Endodermal cell (in vitro differentiated cells): ENCODE results near the gene ZFAND2A. TPM values are rescaled to one million over a fixed set of nuclear protein-coding genes. Genes with fewer than 3 reads are reported as not detected.
A peak's percentile ranks its signal among the peaks of the same experiment; 100 is the strongest.

Source experiments
- DNase-seq: peaks from one replicate; pipeline ENCODE4 v3.0.0-alpha.2; 2017
- H3K27ac ChIP-seq: 2 replicates; pipeline ENCODE4 v1.5.1; 2013; ENCODE audit warnings: mild to moderate bottlenecking, low read depth, low read length, moderate library complexity
- H3K27me3 ChIP-seq: 2 replicates; pipeline ENCODE4 v1.6.1; 2013; ENCODE audit warnings: mild to moderate bottlenecking, low read length, moderate library complexity; ENCODE audit not compliant: insufficient read depth, control insufficient read depth, poor library complexity, severe bottlenecking
- H3K36me3 ChIP-seq: 2 replicates; pipeline ENCODE4 v1.7.0; 2013; ENCODE audit warnings: mild to moderate bottlenecking, low read length, moderate library complexity; ENCODE audit not compliant: control insufficient read depth, insufficient read depth
- H3K4me1 ChIP-seq: one replicate; pipeline ENCODE4 v1.7.0; 2013; ENCODE audit warnings: low read length; ENCODE audit not compliant: control insufficient read depth, insufficient read depth
- H3K4me3 ChIP-seq: 2 replicates; pipeline ENCODE4 v1.5.1; 2013; ENCODE audit warnings: mild to moderate bottlenecking, low read length, moderate library complexity
- H3K9ac ChIP-seq: 2 replicates; pipeline ENCODE4 v1.6.1; 2013; ENCODE audit warnings: mild to moderate bottlenecking, low read length, moderate library complexity; ENCODE audit not compliant: poor library complexity, severe bottlenecking; ENCODE audit errors: extremely low read depth
- H3K9me3 ChIP-seq: 2 replicates; pipeline ENCODE4 v1.6.1; 2013; ENCODE audit warnings: mild to moderate bottlenecking, low read length, moderate library complexity; ENCODE audit not compliant: control insufficient read depth
- H3K27ac Mint-ChIP-seq: 2 replicates; pipeline ENCODE4 v1.8.0; 2020; ENCODE audit warnings: mixed read lengths
- H3K27me3 Mint-ChIP-seq: 2 replicates; pipeline ENCODE4 v1.8.0; 2021; ENCODE audit warnings: mild to moderate bottlenecking, mixed read lengths; ENCODE audit not compliant: insufficient read depth
- H3K36me3 Mint-ChIP-seq: 2 replicates; pipeline ENCODE4 v1.8.0; 2020; ENCODE audit warnings: low read depth, mixed read lengths
- H3K4me1 Mint-ChIP-seq: 2 replicates; pipeline ENCODE4 v1.8.0; 2020; ENCODE audit warnings: mixed read lengths
- H3K4me3 Mint-ChIP-seq: 2 replicates; pipeline ENCODE4 v1.8.0; 2020; ENCODE audit warnings: mild to moderate bottlenecking, moderate library complexity, mixed read lengths
- H3K9me3 Mint-ChIP-seq: 2 replicates; pipeline ENCODE4 v1.8.0; 2020; ENCODE audit warnings: mild to moderate bottlenecking, mixed read lengths
- WGBS, 2 experiments: methylation state at CpG; one replicate each; pipeline versions ENCODE4 v1.1.5 to v1.1.7; 2013; ENCODE audit warnings: missing lambda C conversion rate in 2 of 2, mixed read lengths in 1 of 2; ENCODE audit not compliant: insufficient coverage in 1 of 2, insufficient read length in 1 of 2; 5-methylcytosine and 5-hydroxymethylcytosine counted together
- total RNA-seq, 2 donors: library from RNA; stranded (reverse); fragmentation: NEBNext Ultra II Directional in 1 of 2; extraction: Animal tissue kit (Norgen Biotek cat#: 25700) in 1 of 2; gene quantifications; 2 replicates in 1 of 2; 3 replicates in 1 of 2; pipeline ENCODE4 v1.2.1, GENCODE V29; 2021
- TF ChIP-seq, protein P1 (sequence below): fragments of 200-600 bp; sonication (generic); conservative IDR thresholded peaks from 2 replicates; pipeline ENCODE4 v1.5.0; 2021; ENCODE audit warnings: antibody characterized with exemption, mild to moderate bottlenecking

The ZFAND2A gene
- total RNA-seq, 2 donors from 2014 or later, result 14.9 to 17.1 TPM

DNA sequence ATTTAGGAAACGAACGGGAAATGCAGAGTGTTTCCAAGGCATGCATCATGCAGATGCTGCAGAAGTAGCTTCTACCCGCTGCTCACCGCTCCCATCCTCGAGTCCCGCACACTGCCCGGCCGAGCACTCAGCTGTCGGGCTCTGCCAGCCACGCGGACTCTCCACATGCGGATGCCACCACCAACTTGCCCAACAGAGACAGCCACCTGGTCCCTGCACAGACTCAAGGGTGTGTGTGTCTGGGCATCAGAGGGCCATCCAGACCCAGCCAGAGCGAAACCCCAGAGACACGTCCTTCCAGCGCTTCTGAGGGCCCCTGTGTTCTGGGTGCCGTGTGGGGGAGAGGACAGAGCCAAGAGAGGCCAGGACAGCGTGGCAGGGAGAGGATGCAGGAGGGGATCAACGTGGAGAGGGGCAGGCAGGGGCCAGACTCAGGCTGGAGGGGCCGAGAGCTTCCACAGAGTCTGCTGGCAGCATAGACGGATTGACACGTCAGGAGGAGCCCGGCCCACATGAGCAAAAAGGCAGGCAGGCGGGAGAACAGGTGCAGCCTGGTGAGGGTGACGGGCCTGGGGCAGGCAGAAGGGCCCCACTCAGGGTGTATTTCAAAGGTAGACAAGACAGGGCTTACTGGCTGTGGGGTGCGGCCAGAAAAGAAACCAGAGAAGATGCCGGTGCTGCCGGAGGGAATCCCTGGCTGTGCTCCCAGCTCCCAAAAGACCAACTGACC is 53.8 kb downstream of the ZFAND2A start:
- peak overlapping the region; percentile 44 for H3K27ac Mint-ChIP-seq
- 92 to 95% methylated on average over 12 to 27 of the region's 27 CpGs for WGBS, 2 experiments

DNA sequence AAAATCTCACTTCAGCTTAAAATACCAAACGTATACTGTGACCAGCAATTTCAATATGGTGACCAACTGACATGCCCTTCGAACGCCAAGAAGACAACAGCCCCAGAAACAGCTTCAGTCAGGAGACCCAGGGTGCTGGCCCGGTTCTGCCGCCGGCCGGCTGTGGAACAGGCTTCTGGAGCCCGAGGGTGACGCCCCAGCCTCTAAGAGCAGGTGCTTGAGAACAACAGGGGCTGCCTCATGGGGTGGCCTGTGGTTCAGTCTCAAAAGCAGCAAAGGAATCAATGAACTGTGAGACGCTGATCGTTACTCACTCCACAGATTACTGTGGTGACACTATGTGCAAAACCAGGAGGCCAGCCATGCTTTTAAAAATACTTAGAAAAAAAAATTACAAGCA is 54.8 kb downstream of the ZFAND2A start:
- 90% methylated on average over 7 to 11 of the region's 11 CpGs for whole genome bisulfite sequencing, 2 experiments
- no peak overlapping the region for H3K9ac ChIP-seq

More for the DNA sequence above, 53.8 kb downstream of the ZFAND2A start:
- H3K4me1 Mint-ChIP-seq, result no peaks in the 10 kb centered on the region
- no peaks in the 10 kb centered on the region for H3K27me3 Mint-ChIP-seq
- no peaks in the 10 kb centered on the region for H3K9me3 ChIP-seq
- no peaks in the 10 kb centered on the region for H3K36me3 Mint-ChIP-seq
- no peak overlapping the region for H3K4me3 ChIP-seq
- no peaks in the 10 kb centered on the region for H3K27me3 ChIP-seq
- DNase-seq, result no peak
- no peaks in the 10 kb centered on the region for H3K9me3 Mint-ChIP-seq
- peaks cover 5% of the 10 kb centered on the region for H3K36me3 ChIP-seq
- TF ChIP-seq, protein P1, sequence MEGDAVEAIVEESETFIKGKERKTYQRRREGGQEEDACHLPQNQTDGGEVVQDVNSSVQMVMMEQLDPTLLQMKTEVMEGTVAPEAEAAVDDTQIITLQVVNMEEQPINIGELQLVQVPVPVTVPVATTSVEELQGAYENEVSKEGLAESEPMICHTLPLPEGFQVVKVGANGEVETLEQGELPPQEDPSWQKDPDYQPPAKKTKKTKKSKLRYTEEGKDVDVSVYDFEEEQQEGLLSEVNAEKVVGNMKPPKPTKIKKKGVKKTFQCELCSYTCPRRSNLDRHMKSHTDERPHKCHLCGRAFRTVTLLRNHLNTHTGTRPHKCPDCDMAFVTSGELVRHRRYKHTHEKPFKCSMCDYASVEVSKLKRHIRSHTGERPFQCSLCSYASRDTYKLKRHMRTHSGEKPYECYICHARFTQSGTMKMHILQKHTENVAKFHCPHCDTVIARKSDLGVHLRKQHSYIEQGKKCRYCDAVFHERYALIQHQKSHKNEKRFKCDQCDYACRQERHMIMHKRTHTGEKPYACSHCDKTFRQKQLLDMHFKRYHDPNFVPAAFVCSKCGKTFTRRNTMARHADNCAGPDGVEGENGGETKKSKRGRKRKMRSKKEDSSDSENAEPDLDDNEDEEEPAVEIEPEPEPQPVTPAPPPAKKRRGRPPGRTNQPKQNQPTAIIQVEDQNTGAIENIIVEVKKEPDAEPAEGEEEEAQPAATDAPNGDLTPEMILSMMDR, result no peak
- no peak overlapping the region for H3K27ac ChIP-seq
- no peak overlapping the region for H3K9ac ChIP-seq
- no peaks in the 10 kb centered on the region for H3K4me1 ChIP-seq
- H3K4me3 Mint-ChIP-seq, result no peak overlapping the region

DNA sequence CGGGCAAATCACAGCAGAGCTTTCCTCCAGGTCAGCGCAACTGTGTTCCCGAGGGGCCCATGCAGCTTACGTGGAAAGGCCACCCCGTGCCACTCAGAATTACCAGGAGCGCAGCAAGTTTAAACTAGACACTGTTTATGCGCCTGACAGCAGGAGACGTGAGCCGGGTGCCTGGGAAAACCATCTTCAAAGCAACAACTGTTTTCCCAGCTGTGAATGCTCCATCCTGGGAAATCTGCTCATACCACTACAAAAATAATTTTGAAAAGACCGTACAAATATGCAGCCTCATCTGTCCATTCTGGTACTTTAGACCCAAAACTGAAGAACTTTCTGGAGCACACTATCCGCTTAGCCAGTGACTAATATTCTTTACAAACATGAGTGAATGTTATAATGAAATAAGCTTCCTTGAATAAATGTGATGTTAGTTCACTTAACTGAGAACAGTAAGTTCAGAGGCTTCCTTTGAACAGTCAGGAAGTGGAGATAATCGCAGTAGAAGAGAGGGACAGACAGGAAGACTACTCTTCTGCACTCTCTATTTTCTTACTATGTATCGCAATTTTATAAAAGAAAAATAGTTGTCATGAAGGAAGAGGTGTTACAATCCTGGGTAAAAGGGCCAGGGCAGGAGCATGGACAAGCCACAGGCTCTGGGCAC is 55.3 kb downstream of the ZFAND2A start:
- H3K9ac ChIP-seq, result no peak overlapping the region
- no peak overlapping the region for H3K27ac Mint-ChIP-seq
- WGBS, 2 experiments, result 91 to 95% methylated on average over 11 to 13 of the region's 13 CpGs

More for the DNA sequence above, 54.8 kb downstream of the ZFAND2A start:
- H3K4me3 ChIP-seq, result no peak overlapping the region
- no peaks in the 10 kb centered on the region for H3K9me3 Mint-ChIP-seq
- no peak for DNase-seq
- H3K36me3 Mint-ChIP-seq, result no peaks in the 10 kb centered on the region
- no peaks in the 10 kb centered on the region for H3K4me1 ChIP-seq
- TF ChIP-seq, protein P1, result no peak
- no peak overlapping the region for H3K27ac Mint-ChIP-seq
- no peak overlapping the region for H3K4me3 Mint-ChIP-seq
- no peaks in the 10 kb centered on the region for H3K4me1 Mint-ChIP-seq
- no peak overlapping the region for H3K27ac ChIP-seq
- H3K27me3 ChIP-seq, result no peaks in the 10 kb centered on the region
- H3K9me3 ChIP-seq, result no peaks in the 10 kb centered on the region
- no peaks in the 10 kb centered on the region for H3K27me3 Mint-ChIP-seq
- peaks cover 5% of the 10 kb centered on the region for H3K36me3 ChIP-seq

More for the DNA sequence above, 55.3 kb downstream of the ZFAND2A start:
- Histone ChIP-seq H3K27me3 (no peaks in the 10 kb centered on the region), H3K9me3 (no peaks in the 10 kb centered on the region), H3K27ac (no peak overlapping the region), H3K4me3 (no peak overlapping the region), H3K36me3 (peaks cover 5% of the 10 kb centered on the region), H3K4me1 (no peaks in the 10 kb centered on the region)
- TF ChIP-seq, protein P1, result no peak
- no peaks in the 10 kb centered on the region for H3K9me3 Mint-ChIP-seq
- no peak overlapping the region for H3K4me3 Mint-ChIP-seq
- no peaks in the 10 kb centered on the region for H3K4me1 Mint-ChIP-seq
- H3K27me3 Mint-ChIP-seq, result no peaks in the 10 kb centered on the region
- no peak for DNase-seq
- no peaks in the 10 kb centered on the region for H3K36me3 Mint-ChIP-seq
